OCI-LY1 (cell line): ENCODE data around the gene SMG9.

Experiments used
- EZH2 ChIP-seq: fragments of 200-600 bp; sonication (generic), shearing (Covaris generic); IDR thresholded peaks from 2 replicates; pipeline ENCODE4 v1.8.0; 2017; ENCODE audit warnings: borderline replicate concordance, mixed run types, mild to moderate bottlenecking, antibody characterized with exemption, low read length, moderate library complexity, mixed read lengths
- TF ChIP-seq, protein P1 (sequence below): fragments of 200-600 bp; sonication (generic), shearing (Covaris generic); IDR thresholded peaks from 2 replicates; pipeline ENCODE4 v1.5.1; 2017; ENCODE audit warnings: mild to moderate bottlenecking, antibody characterized with exemption, low read length, moderate library complexity, mixed read lengths

DNA sequence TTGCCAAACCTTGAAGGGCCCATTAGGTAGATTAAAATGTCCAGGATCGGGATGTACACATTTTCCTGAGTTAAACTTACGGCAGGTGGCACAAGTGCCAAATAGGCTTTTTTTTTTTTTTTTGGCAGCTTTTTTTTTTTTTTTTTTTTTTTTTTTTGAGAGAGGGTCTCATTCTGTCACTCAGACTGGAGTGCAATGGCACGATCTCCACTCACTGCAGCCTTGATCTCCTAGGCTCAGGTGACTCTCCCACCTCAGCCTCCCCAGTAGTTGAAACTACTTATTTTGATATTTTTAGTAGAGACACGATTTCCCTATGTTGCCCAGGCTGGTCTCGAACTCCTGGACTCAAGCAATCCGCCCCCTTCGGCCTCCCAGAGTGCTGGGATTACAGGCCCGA is 29.9 kb downstream of the SMG9 start:
- TF ChIP-seq, protein P1, sequence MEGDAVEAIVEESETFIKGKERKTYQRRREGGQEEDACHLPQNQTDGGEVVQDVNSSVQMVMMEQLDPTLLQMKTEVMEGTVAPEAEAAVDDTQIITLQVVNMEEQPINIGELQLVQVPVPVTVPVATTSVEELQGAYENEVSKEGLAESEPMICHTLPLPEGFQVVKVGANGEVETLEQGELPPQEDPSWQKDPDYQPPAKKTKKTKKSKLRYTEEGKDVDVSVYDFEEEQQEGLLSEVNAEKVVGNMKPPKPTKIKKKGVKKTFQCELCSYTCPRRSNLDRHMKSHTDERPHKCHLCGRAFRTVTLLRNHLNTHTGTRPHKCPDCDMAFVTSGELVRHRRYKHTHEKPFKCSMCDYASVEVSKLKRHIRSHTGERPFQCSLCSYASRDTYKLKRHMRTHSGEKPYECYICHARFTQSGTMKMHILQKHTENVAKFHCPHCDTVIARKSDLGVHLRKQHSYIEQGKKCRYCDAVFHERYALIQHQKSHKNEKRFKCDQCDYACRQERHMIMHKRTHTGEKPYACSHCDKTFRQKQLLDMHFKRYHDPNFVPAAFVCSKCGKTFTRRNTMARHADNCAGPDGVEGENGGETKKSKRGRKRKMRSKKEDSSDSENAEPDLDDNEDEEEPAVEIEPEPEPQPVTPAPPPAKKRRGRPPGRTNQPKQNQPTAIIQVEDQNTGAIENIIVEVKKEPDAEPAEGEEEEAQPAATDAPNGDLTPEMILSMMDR: no peak
- no peak for TF ChIP-seq EZH2
